CD4-positive, alpha-beta T cell treated with Interleukin-4 for 4 hours (primary cell): ENCODE data around the gene BRINP3.
"Not testable (repeated sequence)": the region's sequence is repeated elsewhere in the genome, so short reads cannot be mapped to it uniquely, and the experiment has no call there.

Source experiments
- DNase-seq: peaks from one replicate; pipeline ENCODE4 v3.0.0-alpha.2; 2020

The BRINP3 gene

DNA sequence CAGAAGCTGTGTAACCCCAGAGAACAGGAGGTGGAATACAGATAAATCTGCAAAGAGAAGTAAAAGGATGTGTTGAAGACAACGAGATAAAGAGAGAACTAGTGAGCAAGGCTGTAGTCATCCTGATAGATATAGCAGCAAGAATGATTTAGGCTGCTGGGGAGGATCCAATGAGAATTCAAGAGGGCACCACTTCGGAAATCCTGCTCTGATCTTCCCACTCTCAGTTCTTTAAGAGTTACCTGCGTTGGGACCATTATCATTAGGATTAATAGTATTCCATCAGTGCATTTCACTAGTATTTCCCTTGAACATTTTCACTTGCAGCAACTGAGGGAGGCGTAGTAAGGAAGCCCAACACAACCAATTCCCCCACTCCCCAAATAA is at the start of gene BRINP3:
TSS of gene BRINP3 (minus strand) at position 103 of the 387 bp plus-strand sequence.
- DNase-seq: no peak

DNA sequence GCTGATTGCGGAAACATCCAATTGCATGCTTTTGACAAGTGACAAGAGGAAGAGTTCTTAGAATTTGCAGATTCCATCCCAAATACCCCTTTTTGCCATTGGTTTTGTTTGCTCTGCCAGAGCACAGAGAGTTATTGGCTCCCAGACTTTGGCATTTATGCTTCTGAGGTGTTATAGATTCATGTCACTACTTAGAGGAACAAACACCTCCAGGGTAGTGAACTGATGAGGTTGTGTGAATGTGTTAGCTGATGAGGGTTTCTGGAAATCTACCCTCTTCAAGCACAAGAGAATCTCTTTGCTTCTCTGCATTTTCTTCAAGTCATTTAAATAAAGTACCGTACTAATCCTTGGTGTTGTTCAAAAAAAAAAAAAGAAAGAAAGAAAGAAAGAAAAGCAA is 33.9 kb upstream of the BRINP3 start:
- DNase-seq: no peak

DNA sequence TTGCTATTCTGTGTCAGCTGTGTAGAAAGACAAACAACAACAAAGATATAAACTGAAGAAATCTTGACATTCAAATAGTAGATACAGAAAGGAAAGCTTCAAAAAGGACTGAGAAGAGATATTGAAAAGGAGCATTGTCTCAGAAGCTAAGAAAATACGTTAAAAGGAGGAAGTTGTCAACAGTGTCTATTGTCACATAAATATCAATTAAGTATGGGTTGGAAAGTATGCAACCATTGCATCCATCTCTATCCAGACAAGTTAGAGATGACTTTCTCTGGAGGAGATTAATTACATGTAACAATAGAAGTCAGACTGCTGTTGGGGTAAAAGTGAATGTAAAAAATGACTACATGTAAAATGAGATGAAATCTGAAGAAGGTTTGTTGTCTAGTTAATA is 29.7 kb upstream of the BRINP3 start:
- DNase-seq: no peak

DNA sequence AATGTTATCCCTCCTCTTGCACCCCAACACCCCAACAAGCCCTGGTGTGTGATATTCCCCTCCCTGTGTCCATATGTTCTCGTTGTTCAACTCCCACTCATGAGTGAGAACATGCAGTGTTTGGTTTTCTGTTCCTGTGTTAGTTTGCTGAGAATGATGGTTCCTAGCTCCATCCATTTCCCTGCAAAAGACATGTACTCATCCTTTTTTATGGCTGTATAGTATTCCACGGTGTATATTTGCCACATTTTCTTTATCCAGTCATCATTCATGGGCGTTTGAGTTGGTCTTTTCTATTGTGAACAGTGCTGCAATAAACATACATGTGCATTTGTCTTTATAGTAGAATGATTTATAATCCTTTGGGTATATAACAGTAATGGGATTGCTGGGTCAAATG is 26.9 kb upstream of the BRINP3 start:
- not testable (repeated sequence) for DNase-seq

DNA sequence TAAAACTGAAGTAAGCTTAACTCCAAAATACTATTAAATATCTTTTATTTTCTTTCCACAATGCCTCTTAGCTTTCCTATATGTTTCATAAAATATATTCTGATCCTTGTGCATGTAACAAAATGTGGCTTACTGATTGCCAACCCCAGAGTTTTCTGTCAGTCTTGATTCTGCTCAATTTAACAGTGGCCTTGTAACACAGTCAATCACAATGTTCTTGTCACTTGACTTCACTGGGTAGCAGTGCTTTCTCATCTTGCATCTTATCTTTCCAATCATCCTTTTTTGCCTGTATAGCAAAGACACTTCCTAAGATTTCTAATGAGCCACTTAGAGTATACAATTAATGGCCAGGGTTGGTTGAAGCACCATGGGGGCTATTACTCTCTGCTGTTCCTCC is 19.9 kb upstream of the BRINP3 start:
- DNase-seq: no peak

DNA sequence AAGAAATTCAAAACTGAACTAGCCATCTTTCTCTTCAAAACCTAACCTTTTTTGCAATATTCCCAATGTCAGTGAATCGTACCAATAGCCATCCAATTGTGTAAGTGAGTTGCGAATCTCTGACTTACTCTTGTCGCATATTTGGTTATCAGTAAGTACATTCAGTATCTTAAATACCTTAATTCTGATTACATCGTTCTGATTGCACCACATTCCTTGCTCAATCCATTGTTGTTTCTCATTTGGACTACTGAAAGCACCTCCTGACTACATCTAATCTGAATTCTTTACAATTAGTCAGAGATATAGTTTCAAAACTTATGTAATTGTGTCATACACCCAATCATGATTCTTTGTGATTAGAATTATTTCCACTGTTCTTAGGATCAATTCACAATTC is 16.8 kb upstream of the BRINP3 start:
- no peak for DNase-seq

DNA sequence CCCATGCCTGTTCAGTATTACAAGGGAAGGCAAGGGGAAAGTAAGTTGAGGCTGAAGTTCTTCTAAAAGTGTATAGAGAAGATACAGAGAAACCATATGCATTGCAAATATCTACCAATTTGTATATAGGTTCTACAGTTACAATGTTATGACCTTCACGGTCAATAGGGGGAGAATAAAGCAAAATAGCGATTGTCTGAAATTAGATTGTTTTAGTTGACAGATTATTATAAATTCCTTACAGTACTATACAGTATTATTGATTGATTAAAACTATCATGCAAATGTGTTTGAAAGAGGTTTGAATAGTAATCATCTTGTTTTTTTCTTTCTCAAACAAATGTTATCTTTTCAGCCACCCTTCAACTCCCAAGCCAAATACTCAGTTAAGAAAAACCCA is 13.7 kb upstream of the BRINP3 start:
- no peak for DNase-seq

DNA sequence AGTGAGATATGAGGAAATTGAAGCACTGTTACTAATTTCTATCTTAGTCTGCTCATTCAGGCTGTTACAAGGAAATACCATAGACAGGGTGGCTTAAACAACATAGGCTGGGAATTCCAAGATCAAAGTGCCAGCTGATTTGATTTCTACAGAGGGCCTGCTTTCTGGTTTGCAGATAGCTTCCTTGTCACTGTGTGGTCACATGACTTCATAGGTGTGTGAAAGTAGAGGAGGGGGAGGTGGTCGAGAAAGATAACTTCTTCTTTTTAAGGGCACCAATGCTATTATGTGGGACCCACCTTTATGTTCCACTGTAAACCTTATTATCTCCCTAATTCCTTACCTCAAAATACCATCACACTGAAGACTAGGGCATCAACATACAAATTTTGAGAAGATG is 6.4 kb upstream of the BRINP3 start:
- no peak for DNase-seq

DNA sequence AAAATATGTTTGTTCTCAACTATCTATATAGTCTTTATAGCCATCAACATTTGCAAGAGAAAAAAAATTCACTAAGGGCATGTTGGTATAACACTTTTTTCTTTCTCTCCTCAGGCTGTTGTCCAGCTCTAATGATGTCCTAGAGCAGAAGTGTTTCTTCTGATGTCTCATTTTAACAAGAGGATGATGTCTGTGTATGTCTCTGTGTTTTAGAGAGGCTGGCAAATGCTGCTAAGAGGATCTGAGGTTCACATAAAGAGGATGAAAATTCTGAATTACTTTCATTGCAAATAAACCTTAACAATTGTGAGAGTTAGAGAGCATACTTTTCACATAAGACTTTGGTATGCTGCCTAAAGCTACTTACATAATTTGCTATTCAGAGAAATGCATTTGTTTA is 2.6 kb upstream of the BRINP3 start:
- no peak for DNase-seq

DNA sequence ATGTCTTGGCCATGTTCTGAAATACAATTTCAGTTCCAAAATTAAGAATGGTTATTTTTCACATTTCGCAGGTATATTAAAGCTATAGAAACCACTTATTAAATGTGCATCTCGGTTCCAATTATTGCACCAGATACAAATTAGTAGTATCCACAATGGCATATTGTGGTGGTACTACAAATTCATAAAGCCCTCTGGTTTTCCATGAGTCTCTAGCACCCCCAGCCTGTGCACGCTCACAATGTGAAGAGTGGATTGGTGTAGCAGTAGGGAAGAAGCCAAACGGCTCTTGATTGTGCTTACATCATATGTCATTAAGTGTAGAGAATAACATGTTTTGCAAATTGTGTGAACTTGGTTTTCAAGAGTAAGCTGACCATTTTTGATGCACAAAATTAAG is 1.9 kb upstream of the BRINP3 start:
- DNase-seq: no peak

DNA sequence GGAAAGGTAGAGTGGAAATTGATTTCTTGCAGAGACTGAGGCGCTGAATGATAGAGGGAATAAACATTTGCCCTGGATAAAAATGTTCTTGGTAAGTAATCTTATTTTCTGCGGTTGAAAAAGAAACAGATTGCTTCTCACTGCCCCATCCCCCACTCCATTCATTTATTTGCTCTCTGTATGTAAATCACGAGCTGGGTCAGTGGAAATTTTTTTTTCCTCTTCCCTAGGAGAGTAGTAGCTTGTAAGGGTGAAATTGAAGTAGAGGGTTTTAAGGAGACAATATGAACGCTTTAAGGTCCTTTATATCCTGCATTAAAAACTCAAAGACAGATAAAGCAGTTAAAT is 1.4 kb upstream of the BRINP3 start:
- DNase-seq: no peak

DNA sequence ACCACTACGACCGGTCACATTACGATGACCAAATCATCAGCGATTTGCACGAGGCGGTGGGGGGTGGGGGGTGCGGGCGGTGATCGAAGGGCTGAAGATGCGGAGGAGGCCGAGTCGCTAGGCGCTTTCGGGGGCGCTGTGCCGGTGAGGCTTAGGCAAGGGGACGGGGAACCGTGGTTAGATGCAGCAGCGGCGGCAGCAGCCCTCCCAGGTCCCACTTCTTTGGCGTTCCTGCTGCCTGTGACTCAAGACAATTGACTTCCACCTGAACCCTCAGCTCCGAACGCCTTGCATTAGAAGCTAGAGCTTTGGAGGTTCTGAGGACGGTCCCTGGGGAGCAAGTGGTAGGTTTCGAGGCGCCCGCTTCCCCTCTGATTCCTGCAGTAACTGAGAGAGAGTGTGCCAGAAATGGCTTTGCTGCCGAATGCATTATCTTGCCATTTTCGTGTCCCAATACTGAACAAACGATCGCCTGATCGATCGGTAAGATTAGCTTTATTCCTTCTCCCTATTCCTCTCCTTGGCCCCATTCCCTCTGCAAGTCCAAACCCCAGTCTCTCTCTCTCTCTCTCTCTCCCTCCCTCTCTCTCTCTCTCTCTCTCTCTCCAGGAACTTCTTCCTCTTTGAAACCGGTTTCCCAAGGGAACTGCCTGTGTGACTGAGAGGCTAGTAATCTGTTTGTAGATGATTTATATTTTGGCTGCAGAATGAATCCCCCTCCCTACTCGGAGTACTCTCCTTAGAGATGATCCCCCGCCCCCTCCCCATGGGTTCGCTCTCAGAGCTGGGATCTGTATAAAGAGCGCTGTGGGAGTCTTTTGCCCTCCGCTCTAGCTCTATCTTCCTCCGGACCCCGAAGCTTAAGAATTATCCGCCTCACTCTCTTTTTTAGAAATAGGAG is 735 bp upstream of the BRINP3 start:
- no peak for DNase-seq

DNA sequence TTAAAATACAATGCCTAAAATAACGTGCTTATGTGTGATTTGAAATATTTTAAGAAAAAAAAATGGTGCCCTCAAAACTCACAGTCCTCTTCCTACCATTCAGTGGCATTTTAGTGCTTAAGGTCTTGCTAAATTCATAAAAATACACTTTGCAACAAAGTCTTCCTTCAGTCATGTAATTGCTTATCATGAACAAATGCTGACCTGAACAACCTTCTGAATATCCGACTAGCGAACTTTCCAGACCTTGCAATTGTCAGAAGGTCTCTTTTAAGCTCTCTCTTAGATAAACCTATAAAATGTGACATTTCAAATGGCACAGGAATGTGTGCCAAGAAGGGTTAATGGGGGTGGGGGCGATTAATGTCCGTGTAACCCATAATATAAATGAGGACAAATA is 858 bp downstream of the BRINP3 start:
- no peak for DNase-seq

DNA sequence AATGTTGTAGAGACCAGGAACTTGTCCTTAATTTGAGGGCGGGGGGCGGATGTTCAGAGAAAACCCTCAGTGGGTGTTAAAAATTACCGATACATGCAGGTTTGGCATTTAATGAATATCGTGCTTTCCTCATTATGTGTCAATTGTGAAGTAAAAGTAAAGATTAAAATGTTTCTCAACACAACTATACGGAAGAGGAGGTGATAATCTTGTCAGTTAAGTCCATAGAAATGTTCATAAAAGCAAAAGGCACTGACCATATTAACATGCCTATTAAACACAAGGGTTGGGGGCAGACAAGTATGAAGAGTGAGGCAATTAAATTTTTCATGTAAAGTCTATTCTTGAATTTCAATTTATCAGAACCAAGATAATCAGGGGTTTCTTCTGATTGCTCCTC is 1.3 kb downstream of the BRINP3 start:
- no peak for DNase-seq

DNA sequence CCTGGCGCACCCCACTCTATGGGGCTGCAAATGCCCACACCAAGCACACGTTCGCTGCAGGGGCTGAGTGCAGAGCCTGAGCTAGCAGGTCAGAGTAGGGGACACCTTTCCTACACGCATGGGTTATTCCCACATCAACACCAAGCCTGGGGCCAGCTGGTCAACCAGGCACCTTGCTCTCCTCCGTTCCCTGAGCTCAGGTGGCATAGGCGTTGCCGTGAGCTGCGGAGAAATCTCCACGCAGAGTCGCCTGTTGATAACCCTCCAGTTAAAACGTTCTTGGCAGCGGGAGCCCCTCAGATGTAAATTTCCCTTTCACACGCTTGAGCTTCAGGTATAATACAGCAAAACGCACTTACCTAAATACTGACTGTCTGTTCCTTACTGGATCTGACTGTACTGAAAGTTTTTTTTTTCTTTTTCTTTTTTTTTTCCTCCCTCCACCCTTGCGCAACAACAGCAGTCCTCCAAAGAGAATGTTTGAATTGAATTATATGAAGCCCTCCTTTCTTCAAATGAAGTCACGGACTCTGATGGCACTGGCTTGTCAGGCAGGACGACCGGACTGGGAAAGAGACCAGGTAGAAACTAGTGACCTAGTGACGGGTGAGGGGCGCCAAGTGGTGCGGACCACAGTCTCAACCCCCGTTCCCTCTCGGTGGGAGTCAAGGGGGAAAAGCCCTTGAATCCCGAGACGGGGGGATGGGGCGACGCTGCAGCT is 2.1 kb downstream of the BRINP3 start:
- no peak for DNase-seq

DNA sequence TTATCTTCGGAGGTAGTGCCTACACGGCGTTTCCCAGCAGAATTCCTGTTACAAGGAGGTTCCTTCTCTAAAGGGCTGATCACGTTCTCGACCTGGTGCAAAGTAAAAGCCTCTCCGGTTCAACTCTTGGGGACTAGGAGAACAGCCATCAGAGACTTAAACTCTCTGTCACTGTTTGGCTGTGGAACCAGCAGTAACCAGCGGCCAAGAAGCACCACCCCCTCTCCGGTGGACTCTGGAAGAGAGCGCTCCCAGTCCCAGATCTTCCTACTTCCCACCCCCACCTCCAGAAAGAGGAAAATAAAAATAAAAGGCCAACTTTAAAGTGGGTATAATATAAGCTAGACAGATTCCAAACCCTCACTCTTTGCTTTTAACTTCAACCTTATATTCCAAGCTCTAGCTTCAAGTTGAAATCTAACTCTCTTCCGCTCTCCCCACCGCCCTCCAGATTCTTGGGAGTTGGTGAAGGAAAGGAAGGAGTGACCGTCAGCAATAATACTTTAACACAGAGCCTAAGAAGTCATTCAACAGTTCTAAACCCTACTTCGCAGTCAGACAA is 2.9 kb downstream of the BRINP3 start:
- no peak for DNase-seq

DNA sequence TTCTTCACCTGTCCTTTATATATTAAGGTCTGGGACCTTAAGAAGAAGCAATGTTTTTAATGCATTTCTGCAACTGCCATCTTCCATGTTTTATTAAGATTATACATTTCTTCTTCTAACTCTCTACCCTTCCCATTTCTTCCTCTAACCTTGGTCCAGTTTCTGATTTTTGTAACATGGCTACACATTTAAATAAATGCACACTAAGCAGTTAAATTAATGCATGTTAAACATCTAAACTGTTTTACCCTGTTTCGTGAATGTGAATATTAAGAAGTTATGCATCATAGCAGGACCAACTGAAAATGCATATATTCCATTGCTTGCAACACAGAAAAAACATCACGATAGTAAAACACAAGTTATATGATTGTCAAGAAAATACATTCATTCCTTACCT is 3.7 kb downstream of the BRINP3 start:
- DNase-seq: no peak

DNA sequence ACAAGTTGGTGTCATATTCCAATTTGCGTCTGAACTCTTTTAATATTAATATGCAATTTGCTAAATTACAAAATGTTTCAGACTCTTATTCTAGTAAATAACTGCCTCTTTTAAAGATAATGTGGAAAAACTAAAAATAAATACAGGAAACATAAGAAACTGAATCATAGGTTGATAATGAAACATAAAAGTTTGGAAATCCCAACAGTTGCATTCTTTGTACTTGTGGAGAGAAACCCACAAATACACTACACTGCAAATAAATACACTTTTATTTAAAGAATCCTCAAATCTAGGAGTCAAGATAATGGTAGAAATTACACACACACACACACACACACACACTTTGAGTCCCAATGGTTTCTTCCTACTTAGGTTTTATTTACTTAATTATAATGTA is 5.2 kb downstream of the BRINP3 start:
- no peak for DNase-seq

DNA sequence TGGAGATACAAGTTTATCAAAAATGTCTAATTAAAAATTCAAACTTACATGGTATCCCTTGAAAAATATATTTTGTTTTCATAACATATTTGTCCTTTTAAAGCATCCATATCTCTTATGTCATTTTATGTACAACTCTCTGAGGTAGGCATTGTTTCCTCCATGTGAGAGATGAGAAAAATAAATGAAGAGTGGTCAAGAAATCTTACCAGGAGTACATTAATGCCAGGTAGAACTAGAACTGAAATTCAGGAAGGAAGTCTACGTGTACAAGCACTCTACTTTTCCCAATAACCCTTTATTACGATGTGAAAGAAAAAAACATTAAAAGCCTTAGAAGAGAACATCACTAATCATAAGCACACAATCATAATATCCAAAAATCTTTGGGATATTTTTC is 5.6 kb downstream of the BRINP3 start:
- DNase-seq: no peak

DNA sequence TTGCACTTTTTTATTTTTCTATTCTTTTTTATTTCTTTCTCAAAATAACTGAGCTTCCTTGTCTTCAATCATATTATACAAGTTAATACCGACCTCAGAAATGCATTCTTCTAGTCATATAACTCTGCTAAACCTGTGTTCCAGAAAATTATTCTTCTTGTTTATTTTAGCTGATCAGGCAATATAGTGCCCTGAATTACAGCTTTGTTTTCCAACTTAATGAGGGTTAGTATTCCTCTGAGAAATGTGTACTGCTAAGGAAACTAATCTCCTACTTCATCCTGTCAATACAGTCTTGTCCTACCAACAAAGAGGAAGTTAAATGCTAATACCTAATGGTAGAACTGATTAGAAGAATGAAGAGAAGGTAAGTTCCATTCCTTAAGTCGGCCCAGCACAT is 13.0 kb downstream of the BRINP3 start:
- no peak for DNase-seq

DNA sequence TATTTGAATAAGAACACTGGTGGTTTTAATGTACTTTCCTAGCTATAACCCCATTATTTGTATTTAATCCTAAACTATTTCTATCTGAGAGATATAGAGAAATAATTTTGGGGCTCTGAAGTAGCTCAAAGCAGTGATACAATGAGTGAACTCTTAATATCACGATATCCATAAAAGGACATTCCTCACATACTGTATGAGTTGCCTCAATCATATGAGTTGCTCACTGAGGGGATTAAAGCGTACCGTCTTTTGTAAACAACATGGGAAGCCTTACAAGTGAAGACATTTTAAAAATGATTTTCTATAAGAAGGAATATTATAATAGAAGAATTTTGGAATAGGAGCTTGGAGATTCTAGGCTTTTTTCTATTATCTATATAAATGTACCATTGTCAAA is 21.5 kb downstream of the BRINP3 start:
- no peak for DNase-seq

DNA sequence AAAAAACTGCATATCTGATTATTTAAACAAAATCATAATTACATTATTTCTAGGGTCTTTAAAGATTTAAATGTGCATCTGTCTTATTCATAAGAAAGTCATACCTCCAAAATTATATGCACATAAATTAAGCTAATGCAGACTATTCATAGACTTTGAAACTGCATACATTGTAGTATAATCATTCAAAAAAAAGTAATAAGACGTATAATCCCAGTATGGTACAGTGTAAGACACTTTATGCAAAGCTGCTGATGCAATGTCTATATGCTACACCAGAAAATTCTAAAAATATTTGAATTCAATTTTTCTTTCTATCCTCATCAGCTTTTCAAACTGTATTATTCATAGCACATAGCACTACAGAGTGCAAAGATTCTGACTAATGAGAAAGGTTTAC is 22.0 kb downstream of the BRINP3 start:
- no peak for DNase-seq

DNA sequence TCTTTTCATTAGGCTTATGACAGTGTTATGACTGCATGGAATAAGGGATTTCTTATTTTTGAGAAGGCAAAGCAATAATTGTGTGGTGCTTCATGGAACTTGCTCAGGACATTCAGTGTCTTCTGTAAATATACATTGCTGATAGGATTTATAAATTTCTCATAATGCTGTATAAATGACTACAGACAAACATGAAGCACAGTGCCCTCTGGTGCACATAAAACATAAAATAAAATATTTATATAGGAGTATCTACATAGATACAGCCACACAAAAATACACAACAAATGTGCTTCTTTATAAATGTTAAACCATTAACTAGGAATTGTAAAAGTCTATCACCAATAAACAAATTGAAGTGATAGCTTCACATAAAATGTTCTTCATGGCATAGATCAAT is 24.1 kb downstream of the BRINP3 start:
- DNase-seq: no peak

DNA sequence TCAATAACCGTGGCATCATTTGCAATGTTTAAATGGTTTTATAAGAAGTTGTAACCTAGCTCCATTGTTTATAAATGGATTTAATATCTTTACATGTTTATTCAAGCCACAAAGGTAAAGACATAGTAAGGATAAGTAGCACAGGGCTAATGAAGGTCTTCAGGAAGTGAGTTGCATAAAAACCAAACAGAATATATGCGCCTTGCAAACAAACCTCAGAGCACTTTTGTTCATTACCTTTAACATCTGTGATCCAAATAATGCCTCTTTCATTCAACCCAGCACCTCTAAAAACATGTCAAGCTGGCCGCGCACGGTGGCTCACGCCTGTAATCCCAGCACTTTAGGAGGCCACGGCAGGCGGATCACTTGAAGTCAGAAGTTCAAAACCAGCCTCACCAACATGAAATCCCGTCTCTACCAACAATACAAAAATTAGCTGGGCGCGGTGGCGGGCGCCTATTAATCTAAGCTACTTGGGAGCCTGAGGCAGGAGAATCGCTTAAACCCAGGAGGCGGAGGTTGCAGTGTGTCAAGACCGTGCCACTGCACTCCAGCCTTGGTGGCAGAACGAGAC is 25.3 kb downstream of the BRINP3 start:
- no peak for DNase-seq
